GM12873 (cell line): Measurements from ENCODE around the gene GUCA2A.

ENCODE experiments used
- CTCF ChIP-seq: IDR thresholded peaks from 2 replicates; pipeline ENCODE4 v1.5.1; 2012; ENCODE audit warnings: low read depth, mild to moderate bottlenecking, moderate library complexity, low read length, control low read depth; ENCODE audit not compliant: insufficient read depth; ENCODE audit errors: missing control alignments

The GUCA2A gene

GRCh38 chr1:42152907-42153600 is 11.5 kb downstream of the GUCA2A start, which contains the start of gene GUCA2B:
TSS of gene GUCA2B (plus strand) at chr1:42153410. CDS start at chr1:42153451, 41 bp downstream.
- TF ChIP-seq CTCF: no peak

- TF ChIP-seq CTCF: no peak
These were observed 12.4 kb downstream of the GUCA2A start for GRCh38 chr1:42152119-42152518.

GRCh38 chr1:42150651-42151050 is 13.9 kb downstream of the GUCA2A start:
- TF ChIP-seq CTCF: no peak

DNA sequence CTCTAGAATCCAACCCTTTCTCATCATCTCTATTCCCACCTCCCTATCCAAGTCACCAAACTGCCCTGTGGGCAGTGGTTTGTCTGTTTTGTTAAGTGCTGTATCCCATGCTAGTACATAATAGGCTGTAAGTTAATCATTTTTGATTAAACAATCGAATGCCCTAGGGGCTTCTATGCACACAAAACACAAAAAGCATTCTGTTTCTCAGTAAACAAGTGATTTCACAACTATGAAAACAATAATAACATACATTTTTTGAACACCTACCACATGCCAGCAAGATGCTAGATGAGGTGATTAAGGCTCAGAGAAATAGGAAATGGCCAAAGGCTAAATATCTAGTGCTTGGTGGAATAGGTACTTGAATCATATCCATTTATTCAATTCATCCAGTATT is 16.4 kb downstream of the GUCA2A start:
- no peak for TF ChIP-seq CTCF

GRCh38 chr1:42146626-42147320 is 17.8 kb downstream of the GUCA2A start:
- TF ChIP-seq CTCF: peak; percentile 92

- TF ChIP-seq CTCF: no peak
These were observed 18.6 kb downstream of the GUCA2A start for GRCh38 chr1:42145764-42146625.

- TF ChIP-seq CTCF: no peak
These were observed 19.2 kb downstream of the GUCA2A start for GRCh38 chr1:42145389-42145716.
